ENCODE results near the gene PLCG2. TPM values are rescaled to one million over a fixed set of nuclear protein-coding genes. Genes with fewer than 3 reads are reported as not detected.

Gene PLCG2
- total and polyA plus RNA-seq, 12 donors: 2.4 to 18.2 (median 6.2) TPM

DNA sequence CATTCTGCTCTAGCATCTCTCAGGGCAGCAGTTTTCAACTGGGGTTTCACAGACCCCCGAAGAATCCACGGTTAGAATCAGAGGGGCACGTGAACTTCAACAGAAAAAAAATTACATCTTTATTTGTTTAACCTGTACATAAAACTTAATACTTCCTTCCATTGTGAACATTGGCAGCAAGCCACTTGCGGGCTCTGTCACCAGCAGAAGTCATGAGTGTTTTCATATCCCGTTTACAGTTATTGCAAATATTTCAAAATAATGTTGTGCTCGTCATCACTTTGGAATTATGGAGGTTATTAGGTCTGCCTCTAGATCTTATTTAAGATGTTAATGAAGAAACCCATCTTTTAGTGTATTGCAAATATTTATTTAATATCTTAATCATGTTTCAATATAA, 122.4 kb downstream of the PLCG2 start:
- Histone ChIP-seq H3K9me3 (no peaks in the 10 kb centered on the region), H3K27ac (peak overlapping the region in 4 of 10 donors; percentile 5 to 41 (median 25)), H3K4me3 (no peak overlapping the region), H3K27me3 (no peaks in the 10 kb centered on the region), H3K4me1 (peaks cover 0 to 17% (median 0%) of the 10 kb centered on the region in 9 donors), H3K36me3 (peaks cover 0 to 83% (median 0%) of the 10 kb centered on the region in 9 donors)
- intact Hi-C loops (cut with DNase I): no loop called here
- ATAC-seq (peak in 3 of 8 donors; percentile 52 to 66 (median 58)), DNase-seq (peak in 1 of 2 donors; percentile 22)
- TF ChIP-seq, protein P1, sequence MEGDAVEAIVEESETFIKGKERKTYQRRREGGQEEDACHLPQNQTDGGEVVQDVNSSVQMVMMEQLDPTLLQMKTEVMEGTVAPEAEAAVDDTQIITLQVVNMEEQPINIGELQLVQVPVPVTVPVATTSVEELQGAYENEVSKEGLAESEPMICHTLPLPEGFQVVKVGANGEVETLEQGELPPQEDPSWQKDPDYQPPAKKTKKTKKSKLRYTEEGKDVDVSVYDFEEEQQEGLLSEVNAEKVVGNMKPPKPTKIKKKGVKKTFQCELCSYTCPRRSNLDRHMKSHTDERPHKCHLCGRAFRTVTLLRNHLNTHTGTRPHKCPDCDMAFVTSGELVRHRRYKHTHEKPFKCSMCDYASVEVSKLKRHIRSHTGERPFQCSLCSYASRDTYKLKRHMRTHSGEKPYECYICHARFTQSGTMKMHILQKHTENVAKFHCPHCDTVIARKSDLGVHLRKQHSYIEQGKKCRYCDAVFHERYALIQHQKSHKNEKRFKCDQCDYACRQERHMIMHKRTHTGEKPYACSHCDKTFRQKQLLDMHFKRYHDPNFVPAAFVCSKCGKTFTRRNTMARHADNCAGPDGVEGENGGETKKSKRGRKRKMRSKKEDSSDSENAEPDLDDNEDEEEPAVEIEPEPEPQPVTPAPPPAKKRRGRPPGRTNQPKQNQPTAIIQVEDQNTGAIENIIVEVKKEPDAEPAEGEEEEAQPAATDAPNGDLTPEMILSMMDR (IDR thresholded peaks at IDR 0.05): no peak
- WGBS, 2 donors: 53 to 61% methylated on average over 6 of the region's 6 CpGs

DNA sequence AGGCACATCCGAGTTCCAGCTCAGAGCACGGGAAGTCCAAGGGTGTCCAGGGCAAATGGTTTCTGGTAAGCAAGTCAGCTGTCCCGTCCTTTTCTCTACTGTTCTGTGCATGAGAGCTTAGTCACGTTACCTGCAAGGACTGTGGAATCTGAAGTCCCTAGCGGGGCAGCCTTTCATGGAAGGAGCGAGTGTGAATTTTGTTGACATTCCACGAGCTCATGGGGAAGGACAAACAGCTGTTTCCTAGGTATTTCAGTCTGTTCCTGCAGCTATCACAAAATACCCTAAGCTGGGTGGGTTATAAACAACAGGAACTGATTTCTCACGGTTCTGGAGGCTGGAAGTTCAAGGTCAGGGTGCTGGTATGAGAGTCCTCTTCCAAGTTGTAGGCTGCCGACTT, 122.9 kb downstream of the PLCG2 start:
- Histone ChIP-seq H3K27me3 (no peaks in the 10 kb centered on the region), H3K4me1 (peaks cover 0 to 17% (median 0%) of the 10 kb centered on the region in 9 donors), H3K27ac (peak overlapping the region in 4 of 10 donors; percentile 5 to 41 (median 25)), H3K4me3 (no peak overlapping the region), H3K9me3 (no peaks in the 10 kb centered on the region), H3K36me3 (peaks cover 0 to 78% (median 0%) of the 10 kb centered on the region in 9 donors)
- DNase-seq (no peak), ATAC-seq (peak in 4 of 8 donors; percentile 18 to 37 (median 34))
- intact Hi-C loops (cut with DNase I): no loop called here
- 53 to 70% methylated on average over 9 of the region's 9 CpGs for WGBS, 2 donors
- TF ChIP-seq, protein P1 (IDR thresholded peaks at IDR 0.05): no peak

DNA sequence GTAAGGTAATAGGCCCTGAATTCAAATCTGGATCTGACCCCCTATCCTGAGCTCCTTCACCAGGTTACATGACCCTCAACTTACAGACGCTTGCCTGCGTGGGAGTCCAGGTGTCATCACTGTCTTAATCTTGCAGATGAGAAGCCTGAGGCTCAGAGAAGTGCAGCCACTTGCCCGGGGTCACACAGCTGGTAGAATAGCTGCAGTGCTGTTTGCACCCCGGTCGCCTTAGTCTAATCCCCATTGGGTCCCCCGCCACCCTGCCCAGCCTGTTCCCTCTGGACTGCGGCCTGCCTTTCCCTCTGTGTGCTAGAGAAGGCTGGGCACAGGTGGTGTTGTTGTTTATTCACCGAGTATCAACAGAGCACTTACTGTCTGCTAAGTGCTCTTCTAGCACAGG, 125.2 kb downstream of the PLCG2 start:
- H3K4me1 ChIP-seq: peaks cover 0 to 17% (median 0%) of the 10 kb centered on the region in 9 donors
- TF ChIP-seq, protein P1 (IDR thresholded peaks at IDR 0.05): no peak
- no peaks in the 10 kb centered on the region for H3K27me3 ChIP-seq
- H3K27ac ChIP-seq: no peak overlapping the region
- no peak for DNase-seq
- H3K9me3 ChIP-seq: no peaks in the 10 kb centered on the region
- intact Hi-C loops (cut with DNase I): no loop called here
- H3K36me3 ChIP-seq: peaks cover 0 to 80% (median 0%) of the 10 kb centered on the region in 9 donors
- no peak overlapping the region for H3K4me3 ChIP-seq
- 93 to 95% methylated on average over 8 of the region's 8 CpGs for WGBS, 2 donors
- ATAC-seq: no peak

DNA sequence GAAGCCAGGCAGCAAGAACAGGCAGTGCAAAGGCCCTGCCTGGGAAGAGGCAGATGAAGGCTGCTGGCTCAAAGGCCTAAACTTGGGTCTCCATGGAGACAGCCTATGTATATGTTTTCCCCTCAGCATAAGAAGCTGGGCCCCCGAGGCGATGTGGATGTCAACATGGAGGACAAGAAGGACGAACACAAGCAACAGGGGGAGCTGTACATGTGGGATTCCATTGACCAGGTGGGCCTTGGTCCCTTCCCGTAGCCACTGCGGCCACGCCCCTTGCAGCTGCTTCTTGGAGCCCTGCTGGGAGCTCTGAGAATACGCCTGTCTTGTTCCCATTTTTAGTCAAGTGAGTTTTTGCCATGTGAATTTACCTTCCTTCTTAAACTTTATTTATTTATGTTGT, 126.2 kb downstream of the PLCG2 start:
- H3K4me1 ChIP-seq: peaks cover 0 to 17% (median 0%) of the 10 kb centered on the region in 9 donors
- no peak overlapping the region for H3K27ac ChIP-seq
- H3K4me3 ChIP-seq: no peak overlapping the region
- TF ChIP-seq, protein P1 (IDR thresholded peaks at IDR 0.05): no peak
- DNase-seq (no peak), ATAC-seq (no peak)
- whole genome bisulfite sequencing, 2 donors: 88% methylated on average over 7 of the region's 7 CpGs
- intact Hi-C loops (cut with DNase I): no loop called here
- no peaks in the 10 kb centered on the region for H3K9me3 ChIP-seq
- no peaks in the 10 kb centered on the region for H3K27me3 ChIP-seq
- peaks cover 0 to 72% (median 0%) of the 10 kb centered on the region in 9 donors for H3K36me3 ChIP-seq

All from heart right ventricle (tissue), 16 donors.